Measurements from ENCODE around the gene RAP1GAP. TPM values are rescaled to one million over a fixed set of nuclear protein-coding genes. Genes with fewer than 3 reads are reported as not detected.

RAP1GAP gene
- total and polyA plus RNA-seq, 9 of the 15 experiments (the other 6 are each of a cell fraction or from before 2014, with no cell fraction given), result 0.29 to 30.2 (median 19.2) TPM

DNA sequence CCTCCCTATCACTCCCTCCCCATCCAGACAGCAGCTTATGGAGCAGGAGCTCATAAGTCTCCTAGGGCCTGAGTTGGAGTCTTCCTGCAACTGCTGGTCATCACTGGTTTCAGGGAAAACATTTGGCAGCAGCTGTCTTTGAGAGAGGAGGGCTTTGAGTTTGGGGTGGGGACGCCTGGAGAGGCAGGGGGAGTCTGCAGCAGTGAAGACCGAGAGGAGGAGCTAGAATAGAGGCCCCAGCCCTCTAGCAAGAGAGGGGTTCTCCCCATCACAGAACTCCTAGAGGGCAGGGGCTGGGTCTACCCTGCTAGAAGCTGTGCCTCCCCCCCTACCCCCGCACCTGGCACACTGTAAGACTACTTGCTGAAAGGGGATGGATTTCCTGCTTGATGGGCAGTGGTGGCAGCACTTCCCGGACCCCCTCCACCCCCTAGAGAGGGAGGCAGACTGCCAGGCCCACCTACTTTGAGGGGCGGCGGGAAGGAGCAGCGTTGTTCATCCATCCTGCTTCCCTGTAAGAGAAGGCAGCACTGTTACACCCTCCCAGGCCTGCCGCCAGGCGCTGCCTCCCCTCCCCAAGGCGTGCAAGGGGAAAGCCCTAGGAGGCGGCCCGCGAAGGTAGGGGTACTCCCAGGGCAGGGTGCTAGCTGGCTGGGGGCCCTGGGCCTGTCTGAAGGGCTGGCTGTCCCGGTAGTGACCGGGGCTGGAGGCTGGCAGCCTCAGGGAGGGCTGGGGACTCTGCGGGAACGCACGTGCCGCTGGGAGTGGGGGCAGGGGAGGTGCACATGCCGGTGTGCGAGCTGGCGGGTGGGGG is 50.4 kb downstream of the RAP1GAP start (continued):
- no peak for TF ChIP-seq MYBL2 (IDR thresholded peaks at IDR 0.05; ENCODE audit: low read depth)
- no peak for TF ChIP-seq MYBL2 (CRISPR knock-in tag; IDR thresholded peaks at IDR 0.05; ENCODE audit: borderline replicate concordance)
- no peak for TF ChIP-seq OTX1 (CRISPR knock-in tag; IDR thresholded peaks at IDR 0.05)
- TF ChIP-seq ILK (tag; IDR thresholded peaks at IDR 0.05; ENCODE audit: borderline replicate concordance, low read depth), result no peak
- TF ChIP-seq, protein P1, sequence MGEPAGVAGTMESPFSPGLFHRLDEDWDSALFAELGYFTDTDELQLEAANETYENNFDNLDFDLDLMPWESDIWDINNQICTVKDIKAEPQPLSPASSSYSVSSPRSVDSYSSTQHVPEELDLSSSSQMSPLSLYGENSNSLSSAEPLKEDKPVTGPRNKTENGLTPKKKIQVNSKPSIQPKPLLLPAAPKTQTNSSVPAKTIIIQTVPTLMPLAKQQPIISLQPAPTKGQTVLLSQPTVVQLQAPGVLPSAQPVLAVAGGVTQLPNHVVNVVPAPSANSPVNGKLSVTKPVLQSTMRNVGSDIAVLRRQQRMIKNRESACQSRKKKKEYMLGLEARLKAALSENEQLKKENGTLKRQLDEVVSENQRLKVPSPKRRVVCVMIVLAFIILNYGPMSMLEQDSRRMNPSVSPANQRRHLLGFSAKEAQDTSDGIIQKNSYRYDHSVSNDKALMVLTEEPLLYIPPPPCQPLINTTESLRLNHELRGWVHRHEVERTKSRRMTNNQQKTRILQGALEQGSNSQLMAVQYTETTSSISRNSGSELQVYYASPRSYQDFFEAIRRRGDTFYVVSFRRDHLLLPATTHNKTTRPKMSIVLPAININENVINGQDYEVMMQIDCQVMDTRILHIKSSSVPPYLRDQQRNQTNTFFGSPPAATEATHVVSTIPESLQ (CRISPR knock-in tag; IDR thresholded peaks at IDR 0.05), result no peak
- TF ChIP-seq, protein P2, sequence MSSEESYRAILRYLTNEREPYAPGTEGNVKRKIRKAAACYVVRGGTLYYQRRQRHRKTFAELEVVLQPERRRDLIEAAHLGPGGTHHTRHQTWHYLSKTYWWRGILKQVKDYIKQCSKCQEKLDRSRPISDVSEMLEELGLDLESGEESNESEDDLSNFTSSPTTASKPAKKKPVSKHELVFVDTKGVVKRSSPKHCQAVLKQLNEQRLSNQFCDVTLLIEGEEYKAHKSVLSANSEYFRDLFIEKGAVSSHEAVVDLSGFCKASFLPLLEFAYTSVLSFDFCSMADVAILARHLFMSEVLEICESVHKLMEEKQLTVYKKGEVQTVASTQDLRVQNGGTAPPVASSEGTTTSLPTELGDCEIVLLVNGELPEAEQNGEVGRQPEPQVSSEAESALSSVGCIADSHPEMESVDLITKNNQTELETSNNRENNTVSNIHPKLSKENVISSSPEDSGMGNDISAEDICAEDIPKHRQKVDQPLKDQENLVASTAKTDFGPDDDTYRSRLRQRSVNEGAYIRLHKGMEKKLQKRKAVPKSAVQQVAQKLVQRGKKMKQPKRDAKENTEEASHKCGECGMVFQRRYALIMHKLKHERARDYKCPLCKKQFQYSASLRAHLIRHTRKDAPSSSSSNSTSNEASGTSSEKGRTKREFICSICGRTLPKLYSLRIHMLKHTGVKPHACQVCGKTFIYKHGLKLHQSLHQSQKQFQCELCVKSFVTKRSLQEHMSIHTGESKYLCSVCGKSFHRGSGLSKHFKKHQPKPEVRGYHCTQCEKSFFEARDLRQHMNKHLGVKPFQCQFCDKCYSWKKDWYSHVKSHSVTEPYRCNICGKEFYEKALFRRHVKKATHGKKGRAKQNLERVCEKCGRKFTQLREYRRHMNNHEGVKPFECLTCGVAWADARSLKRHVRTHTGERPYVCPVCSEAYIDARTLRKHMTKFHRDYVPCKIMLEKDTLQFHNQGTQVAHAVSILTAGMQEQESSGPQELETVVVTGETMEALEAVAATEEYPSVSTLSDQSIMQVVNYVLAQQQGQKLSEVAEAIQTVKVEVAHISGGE (CRISPR knock-in tag; IDR thresholded peaks at IDR 0.05), result no peak
- no peak for TF ChIP-seq PTBP1 (IDR thresholded peaks at IDR 0.05; ENCODE audit: low read depth, low read length)
- TF ChIP-seq, protein P3, sequence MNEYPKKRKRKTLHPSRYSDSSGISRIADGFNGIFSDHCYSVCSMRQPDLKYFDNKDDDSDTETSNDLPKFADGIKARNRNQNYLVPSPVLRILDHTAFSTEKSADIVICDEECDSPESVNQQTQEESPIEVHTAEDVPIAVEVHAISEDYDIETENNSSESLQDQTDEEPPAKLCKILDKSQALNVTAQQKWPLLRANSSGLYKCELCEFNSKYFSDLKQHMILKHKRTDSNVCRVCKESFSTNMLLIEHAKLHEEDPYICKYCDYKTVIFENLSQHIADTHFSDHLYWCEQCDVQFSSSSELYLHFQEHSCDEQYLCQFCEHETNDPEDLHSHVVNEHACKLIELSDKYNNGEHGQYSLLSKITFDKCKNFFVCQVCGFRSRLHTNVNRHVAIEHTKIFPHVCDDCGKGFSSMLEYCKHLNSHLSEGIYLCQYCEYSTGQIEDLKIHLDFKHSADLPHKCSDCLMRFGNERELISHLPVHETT (CRISPR knock-in tag; conservative IDR thresholded peaks at IDR 0.05 in 1 of 2, IDR thresholded peaks at IDR 0.05 in 1 of 2), result 0 out of 4 replicates have a peak, but pooled peaks of 1 of the 2 experiments have one; percentile 25
- TF ChIP-seq, protein P4, sequence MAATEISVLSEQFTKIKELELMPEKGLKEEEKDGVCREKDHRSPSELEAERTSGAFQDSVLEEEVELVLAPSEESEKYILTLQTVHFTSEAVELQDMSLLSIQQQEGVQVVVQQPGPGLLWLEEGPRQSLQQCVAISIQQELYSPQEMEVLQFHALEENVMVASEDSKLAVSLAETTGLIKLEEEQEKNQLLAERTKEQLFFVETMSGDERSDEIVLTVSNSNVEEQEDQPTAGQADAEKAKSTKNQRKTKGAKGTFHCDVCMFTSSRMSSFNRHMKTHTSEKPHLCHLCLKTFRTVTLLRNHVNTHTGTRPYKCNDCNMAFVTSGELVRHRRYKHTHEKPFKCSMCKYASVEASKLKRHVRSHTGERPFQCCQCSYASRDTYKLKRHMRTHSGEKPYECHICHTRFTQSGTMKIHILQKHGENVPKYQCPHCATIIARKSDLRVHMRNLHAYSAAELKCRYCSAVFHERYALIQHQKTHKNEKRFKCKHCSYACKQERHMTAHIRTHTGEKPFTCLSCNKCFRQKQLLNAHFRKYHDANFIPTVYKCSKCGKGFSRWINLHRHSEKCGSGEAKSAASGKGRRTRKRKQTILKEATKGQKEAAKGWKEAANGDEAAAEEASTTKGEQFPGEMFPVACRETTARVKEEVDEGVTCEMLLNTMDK (IDR thresholded peaks at IDR 0.05; ENCODE audit: borderline replicate concordance, insufficient read depth, low read depth, low read length, poor library complexity, severe bottlenecking), result no peak
- TF ChIP-seq SAFB2 (IDR thresholded peaks at IDR 0.05; ENCODE audit: borderline replicate concordance, low read depth, low read length, severe bottlenecking), result no peak
- TF ChIP-seq, protein P5, sequence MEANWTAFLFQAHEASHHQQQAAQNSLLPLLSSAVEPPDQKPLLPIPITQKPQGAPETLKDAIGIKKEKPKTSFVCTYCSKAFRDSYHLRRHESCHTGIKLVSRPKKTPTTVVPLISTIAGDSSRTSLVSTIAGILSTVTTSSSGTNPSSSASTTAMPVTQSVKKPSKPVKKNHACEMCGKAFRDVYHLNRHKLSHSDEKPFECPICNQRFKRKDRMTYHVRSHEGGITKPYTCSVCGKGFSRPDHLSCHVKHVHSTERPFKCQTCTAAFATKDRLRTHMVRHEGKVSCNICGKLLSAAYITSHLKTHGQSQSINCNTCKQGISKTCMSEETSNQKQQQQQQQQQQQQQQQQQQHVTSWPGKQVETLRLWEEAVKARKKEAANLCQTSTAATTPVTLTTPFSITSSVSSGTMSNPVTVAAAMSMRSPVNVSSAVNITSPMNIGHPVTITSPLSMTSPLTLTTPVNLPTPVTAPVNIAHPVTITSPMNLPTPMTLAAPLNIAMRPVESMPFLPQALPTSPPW (CRISPR knock-in tag; IDR thresholded peaks at IDR 0.05), result peak; percentile 90
- TF ChIP-seq, protein P6, sequence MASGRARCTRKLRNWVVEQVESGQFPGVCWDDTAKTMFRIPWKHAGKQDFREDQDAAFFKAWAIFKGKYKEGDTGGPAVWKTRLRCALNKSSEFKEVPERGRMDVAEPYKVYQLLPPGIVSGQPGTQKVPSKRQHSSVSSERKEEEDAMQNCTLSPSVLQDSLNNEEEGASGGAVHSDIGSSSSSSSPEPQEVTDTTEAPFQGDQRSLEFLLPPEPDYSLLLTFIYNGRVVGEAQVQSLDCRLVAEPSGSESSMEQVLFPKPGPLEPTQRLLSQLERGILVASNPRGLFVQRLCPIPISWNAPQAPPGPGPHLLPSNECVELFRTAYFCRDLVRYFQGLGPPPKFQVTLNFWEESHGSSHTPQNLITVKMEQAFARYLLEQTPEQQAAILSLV (tag; IDR thresholded peaks at IDR 0.05), result no peak

Data from K562 (cell line).